ENCODE data around the gene PTPRN2.

The PTPRN2 gene

GRCh38 chr7:157901166-157901565 is 686.5 kb downstream of the PTPRN2 start:
- in situ Hi-C loops (cut with HindIII; ENCODE audit: low sequenced_read_pairs) = no loop called here
- no peak for DNase-seq (ENCODE audit: low read depth)
- no peak overlapping the region for H3K4me3 ChIP-seq (ENCODE audit: low read depth, low read length)
- TF ChIP-seq CTCF (IDR thresholded peaks at IDR 0.05; ENCODE audit: low read depth, low read length, missing control alignments) = no peak

GRCh38 chr7:157900556-157900955 is 687.1 kb downstream of the PTPRN2 start:
- in situ Hi-C loops (cut with HindIII; ENCODE audit: low sequenced_read_pairs) = no loop called here
- DNase-seq (ENCODE audit: low read depth) = no peak
- H3K4me3 ChIP-seq (ENCODE audit: low read depth, low read length) = no peak overlapping the region
- TF ChIP-seq CTCF (IDR thresholded peaks at IDR 0.05; ENCODE audit: low read depth, low read length, missing control alignments) = no peak

- DNase-seq (ENCODE audit: low read depth) = no peak
- H3K4me3 ChIP-seq (ENCODE audit: low read depth, low read length) = no peak overlapping the region
- no peak for TF ChIP-seq CTCF (IDR thresholded peaks at IDR 0.05; ENCODE audit: low read depth, low read length, missing control alignments)
- in situ Hi-C loops (cut with HindIII; ENCODE audit: low sequenced_read_pairs) = no loop called here
Measured at GRCh38 chr7:157900011-157900410, 687.6 kb downstream of the PTPRN2 start.

- TF ChIP-seq CTCF (IDR thresholded peaks at IDR 0.05; ENCODE audit: low read depth, low read length, missing control alignments) = no peak
- in situ Hi-C loops (cut with HindIII; ENCODE audit: low sequenced_read_pairs) = no loop called here
- no peak overlapping the region for H3K4me3 ChIP-seq (ENCODE audit: low read depth, low read length)
- DNase-seq (ENCODE audit: low read depth) = no peak
Measured at GRCh38 chr7:157898802-157899505, 688.7 kb downstream of the PTPRN2 start.

GRCh38 chr7:157898261-157898660 is 689.4 kb downstream of the PTPRN2 start:
- in situ Hi-C loops (cut with HindIII; ENCODE audit: low sequenced_read_pairs) = no loop called here
- H3K4me3 ChIP-seq (ENCODE audit: low read depth, low read length) = no peak overlapping the region
- no peak for TF ChIP-seq CTCF (IDR thresholded peaks at IDR 0.05; ENCODE audit: low read depth, low read length, missing control alignments)
- DNase-seq (ENCODE audit: low read depth) = no peak

GRCh38 chr7:157897681-157898080 is 689.9 kb downstream of the PTPRN2 start:
- in situ Hi-C loops (cut with HindIII; ENCODE audit: low sequenced_read_pairs) = no loop called here
- no peak overlapping the region for H3K4me3 ChIP-seq (ENCODE audit: low read depth, low read length)
- DNase-seq (ENCODE audit: low read depth) = no peak

More at GRCh38 chr7:157897681-157898080, 689.9 kb downstream of the PTPRN2 start:
- TF ChIP-seq CTCF (IDR thresholded peaks at IDR 0.05; ENCODE audit: low read depth, low read length, missing control alignments) = no peak

Measured in astrocyte of the cerebellum (primary cell).